Measurements from ENCODE around the gene GSE1.

- TF ChIP-seq ZNF707 (tag by site-specific recombination; IDR thresholded peaks at IDR 0.05) (no peak), ZSCAN4 (tag by site-specific recombination; IDR thresholded peaks at IDR 0.05) (no peak), ZNF350 (tag by site-specific recombination; IDR thresholded peaks at IDR 0.05) (no peak), CTCF (tag by site-specific recombination; IDR thresholded peaks at IDR 0.05) (no peak), MZF1 (tag by site-specific recombination; IDR thresholded peaks at IDR 0.05; ENCODE audit: borderline replicate concordance) (no peak), ZNF274 (IDR thresholded peaks at IDR 0.05; ENCODE audit: low read length) (no peak), ZNF274 (tag by site-specific recombination; IDR thresholded peaks at IDR 0.05; ENCODE audit: borderline replicate concordance) (no peak), ZBTB8A (tag by site-specific recombination; IDR thresholded peaks at IDR 0.05) (no peak)
These were observed 20.3 kb downstream of the GSE1 start for GRCh38 chr16:85633438-85633743.
